Left hindlimb (tissue), 1 donor: Measurements from ENCODE around the gene KIAA0930.

Experiments
- DNase-seq: peaks from one replicate; pipeline ENCODE4 v3.0.0-alpha.2; 2018

The KIAA0930 gene

DNA sequence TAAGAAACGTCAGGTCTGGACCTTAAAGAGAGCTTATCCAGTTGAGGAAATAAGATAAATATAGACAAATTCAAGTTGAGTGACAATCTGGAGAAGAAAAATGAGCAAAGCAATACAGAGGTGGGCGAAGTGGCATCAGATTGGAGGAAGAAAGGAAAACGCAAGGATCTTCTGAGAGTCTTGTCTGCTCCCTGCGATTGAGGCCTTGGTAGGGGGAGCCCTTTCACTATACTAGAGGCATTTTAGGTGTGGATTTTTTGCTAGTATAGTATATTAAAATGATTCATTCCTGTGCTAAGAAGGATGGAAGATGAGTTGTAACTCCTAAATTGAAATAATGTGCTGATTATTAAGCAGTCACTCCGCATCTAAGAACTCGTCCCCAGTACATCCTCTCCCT, 68.9 kb downstream of the KIAA0930 start:
- no peak for DNase-seq

DNA sequence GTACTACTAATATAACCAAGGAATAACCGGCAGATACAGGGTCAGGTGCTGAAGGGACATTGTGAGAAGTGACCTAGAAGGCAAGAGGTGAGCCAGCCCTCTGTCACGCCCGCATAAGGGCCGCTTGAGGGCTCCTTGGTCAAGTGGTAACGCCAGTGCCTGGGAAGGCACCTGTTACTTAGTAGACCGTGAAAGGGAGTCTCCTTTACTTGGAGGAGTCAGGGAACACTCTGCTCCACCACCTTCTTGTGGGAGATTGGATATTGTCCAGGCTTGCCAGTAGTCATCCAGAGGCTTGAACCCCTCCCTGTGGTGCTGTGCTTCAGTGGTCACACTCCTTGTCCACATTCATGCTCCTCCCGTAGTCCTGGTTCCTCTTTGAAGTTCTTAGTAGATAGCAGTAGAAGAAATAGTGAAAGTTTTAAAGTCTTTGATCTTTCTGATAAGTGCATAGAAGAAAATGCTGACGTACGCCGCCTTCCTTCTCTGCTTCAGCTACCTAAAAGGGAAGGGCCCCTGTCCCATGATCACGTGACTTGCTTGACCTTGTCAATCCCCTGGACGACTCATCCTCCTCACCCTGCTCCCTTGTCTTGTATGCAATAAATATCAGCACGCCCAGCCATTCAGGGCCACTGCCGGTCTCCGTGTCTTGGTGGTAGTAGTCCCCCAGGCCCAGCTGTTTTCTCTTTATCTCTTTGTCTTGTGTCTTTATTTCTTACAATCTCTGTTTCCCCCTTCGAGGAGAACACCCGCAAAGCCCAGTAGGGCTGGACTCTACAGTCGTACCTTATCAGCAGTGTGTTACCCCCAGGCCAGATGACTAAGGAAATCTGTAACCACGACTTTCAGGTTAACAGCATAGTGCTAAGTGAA, 70.9 kb downstream of the KIAA0930 start:
- no peak for DNase-seq

DNA sequence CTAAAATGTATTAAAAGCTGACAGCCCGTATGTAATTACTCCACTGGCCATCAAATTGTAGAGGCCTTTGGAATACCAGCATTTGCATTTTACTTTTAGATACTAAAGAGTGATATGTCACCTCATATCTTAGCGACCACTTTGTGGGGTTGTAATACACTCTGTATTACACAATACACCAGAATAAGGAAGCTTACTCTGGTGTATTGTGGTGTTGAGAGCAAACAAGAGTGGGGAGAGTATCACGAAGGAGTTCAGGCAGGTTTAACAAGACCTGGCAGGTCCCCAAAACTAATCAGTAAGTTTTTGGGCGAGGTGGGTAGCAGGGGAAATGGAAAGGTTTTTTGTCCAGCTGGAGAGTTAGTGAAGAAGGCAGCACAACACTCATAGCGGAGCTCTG, 73.8 kb downstream of the KIAA0930 start:
- DNase-seq, result no peak

DNA sequence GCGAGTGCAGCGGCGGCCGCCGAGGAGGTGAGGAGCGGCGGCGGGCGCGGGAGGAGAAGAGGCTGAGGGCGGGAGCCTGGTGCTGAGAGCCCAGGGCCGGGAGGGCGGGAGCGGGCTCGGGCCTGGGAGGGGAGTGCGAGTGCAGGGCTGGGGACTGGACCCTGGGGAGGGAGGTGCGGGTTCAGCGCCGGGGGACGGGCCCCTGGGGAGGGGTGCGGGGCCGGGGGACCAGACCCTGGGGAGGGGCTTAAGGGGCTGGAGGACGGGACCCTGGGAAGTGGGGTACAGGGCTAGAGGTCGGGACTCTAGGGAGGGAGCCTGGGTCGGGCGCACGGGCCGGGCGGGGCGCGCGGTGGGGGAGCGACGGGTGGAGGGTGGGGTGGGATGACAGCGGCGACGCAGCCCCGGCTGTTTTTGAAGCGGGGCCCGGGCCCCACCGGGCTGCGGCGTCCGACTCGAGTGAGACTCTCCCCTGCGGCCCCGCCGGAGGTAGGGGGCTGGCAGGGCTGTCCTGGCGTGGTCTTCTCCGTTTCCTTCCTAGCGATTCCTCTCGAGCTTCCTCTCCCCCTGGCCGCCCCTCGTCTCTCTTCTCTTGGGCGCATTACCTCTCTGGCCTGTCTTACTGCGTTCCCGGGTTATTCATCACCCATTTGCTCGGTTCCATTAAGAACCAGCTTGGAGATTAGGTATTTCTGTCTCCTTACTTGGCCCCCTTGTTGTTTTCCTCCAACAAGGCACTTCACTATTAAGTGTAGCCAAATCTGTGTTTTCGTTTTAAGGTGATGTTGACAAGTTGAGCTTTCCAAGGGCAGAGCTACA, 76.2 kb downstream of the KIAA0930 start:
- peak; percentile 53 for DNase-seq

DNA sequence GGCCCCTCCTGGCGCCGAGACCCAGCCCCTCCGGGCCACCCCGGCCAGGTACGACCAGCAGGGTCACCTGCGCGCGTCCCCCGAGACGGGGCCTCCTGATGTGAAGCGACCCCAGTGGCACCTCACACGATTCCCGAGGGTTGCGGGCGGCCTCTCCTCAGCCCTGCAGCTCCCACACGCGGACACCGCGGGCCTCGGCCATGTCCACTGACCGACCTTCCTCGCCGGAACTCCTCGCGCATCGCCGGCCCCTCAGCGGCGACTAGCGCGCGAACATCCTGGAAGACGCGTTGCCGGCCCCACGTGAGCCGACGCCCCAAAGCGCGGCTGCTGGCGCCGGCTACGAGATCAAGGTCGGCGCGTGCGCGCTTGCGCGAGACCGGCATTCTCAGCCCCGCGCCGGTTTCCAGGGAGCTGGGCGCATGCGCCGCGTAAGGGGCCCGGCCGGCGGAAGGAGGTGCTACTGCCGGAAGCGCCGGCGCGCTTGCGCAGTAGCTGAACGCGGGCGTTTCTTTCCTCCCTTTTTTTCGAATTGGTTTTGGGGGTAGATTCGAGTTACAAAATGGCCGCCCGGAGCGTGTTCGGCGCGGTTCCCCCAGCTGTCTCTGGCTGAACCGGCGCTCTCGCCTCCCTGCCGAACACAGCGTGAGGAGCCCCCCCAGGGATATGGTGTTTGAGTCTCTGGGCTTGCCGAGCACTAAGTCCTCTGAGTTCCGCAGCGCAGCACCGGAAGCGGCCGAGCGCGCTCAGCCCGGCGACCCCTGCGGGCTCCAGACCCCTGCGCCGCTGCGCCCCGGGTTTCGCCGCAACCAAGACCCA, 77.0 kb downstream of the KIAA0930 start, which contains the start of gene NUP50:
Gene NUP50 (plus strand): TSS at position 475 of the 819 bp plus-strand sequence. CDS start 4,253 bp downstream, outside the sequence.
- peak; percentile 95 for DNase-seq

DNA sequence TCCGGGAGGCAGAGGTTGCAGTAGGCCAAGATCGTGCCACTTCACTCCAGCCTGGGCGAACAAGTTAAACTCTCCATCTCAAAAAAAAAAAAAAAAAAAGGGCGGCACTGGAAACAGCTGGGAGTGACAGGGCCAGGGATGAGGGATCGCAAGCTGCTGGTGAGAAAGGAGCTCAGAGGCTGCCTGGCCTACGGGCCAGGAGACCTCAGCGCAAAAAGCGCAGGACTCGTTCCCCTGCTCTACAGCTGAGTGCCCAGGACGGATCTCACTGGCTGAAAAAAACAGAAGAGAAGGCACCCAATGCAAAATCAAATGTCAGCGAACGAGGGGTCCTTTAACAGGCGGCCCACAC, 77.6 kb downstream of the KIAA0930 start:
- DNase-seq, result no peak

DNA sequence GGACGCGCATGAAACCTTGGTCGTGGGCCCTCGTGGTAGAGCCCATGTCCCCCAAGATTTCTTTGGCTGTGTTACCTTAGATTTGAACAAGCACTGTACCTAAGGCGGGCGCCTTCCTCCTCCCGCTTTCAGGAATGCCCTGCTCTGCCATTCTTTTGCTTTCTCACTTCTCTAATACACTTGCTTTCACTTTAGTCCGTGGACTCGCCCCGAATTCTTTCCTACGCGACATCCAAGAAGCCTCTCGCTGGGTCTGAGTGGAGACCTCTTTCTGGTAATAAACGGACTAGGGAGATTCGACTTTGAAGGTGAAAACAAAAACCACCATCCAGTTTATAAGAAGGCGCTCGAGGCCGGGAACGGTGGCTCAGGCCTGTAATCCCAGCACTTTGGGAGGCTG, 78.2 kb downstream of the KIAA0930 start:
- no peak for DNase-seq

DNA sequence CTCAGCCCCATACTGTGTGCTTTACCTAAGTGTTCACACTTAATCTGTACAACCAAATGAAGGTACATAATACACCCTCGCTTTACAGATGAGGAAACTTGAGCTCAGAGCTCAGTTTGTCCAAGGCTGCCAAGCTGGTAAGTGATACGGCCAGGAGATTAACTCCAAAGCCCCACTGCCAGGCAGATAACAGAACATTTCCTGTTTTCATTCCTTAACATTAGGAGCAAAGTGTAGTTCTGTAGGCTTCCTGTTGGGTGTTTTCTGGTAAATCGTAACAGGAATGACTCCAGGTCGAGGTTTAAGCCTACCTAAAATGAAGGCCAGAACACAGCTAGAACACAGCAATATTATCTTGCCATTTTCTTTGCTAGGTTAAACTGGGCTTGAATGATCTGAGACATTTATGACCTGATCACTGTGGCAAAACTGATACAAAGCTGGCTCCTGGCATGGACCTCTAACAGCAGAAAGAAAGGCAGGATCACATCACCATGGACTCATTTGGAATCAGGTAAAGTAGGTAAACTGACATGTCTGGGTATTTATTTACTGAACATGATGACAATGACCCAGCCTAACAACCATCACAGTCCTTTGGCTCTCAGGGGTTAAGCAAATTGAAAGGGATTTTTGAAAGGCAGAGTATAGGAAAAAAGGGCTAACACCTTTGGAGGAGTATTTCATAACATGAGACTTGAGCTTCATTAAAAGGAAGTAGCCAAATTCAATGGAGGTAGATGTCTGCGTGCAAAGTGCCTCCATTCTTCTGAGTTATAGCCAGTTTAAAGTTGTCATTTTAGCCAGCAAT, 80.8 kb downstream of the KIAA0930 start:
- DNase-seq, result no peak

DNA sequence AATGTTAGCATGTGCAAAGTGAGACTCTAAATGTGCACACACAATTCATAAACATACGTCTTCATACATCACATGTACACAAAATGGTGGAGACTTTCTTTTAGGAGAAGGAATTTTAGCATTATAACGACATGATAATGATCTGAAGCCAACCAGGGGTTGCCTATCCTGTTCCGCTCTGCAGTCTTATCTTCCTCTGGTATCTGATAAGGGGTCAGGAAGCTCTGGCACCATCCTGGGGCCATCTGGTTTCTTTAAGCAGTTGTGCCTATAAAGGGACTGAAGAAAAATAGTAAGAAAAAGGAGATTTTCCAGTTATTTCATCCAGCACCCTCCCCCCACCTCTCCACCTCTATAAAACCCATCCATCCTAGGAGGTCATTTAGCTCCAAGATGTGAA, 82.8 kb downstream of the KIAA0930 start:
- DNase-seq, result no peak

DNA sequence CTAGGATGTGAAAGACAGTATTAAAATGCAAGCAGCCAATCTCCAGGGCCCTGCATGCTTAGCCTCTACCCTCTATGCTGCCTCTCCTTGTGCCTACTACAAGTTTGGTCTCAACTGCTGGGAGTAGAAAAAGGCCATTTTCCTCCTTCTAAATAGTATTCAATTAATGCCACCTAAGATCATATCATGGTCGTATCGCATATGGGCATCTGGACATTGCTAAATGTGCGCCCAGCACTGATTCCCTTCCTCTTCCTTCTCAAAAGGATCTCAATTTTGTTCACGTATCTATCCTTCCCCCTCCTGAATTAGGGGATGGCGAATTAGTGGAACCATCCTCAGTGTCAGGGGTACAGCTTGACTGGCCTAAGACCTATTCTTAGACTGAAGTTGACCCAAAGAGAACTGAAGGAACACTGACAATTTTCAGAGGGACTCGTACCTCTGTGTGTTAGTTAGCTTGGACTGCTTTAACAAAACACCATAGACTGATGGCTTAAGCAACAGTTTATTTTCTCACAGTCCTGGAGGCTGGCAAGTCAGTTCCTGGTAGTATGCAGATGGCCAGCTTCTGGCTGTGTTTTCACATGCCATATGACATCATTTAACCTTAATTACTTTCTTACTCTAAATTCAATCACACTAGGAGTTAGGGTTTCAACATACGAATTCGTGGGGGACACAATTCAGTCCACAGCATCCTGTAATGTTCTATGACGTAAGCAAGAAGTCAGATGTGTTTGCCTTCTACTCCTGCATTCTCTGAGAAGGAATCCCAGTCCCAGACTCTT, 85.4 kb downstream of the KIAA0930 start:
- DNase-seq, result no peak

DNA sequence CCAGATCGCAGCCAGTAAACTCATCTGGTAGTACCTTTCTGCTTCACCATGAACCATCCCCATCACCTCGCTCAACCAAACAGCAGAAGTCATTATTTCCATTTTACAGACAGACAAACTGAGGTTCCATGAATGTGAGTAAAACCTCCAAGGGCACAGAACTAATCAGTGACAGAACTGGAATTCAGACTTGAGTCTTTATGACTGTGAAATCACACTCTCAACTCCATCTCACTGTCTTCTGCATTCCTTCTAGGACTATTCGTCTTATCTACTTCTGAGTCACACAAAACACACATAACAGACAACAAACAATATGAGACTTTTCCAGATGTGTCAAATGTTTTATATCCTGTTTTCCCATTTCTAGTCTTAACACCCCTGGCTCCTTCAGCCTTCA, 86.3 kb downstream of the KIAA0930 start:
- DNase-seq, result no peak

DNA sequence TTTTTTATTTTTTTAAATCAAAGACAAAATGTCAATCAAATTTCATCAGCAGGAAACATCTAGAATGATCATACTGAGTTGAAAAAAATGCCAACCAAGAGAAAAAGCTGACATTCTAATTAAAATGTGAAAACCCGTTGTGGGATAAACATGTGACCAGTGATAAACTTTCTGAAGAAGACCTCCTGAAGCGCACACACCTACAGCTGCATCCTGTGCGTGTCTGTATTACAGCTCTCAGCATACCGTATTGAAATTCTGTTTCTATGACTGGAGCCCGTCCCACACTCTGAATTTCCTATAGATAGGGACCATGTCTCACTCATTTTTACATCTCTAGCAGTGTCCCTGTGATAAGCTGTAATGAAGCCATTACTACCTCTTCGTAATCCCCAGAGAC, 89.2 kb downstream of the KIAA0930 start:
- no peak for DNase-seq

DNA sequence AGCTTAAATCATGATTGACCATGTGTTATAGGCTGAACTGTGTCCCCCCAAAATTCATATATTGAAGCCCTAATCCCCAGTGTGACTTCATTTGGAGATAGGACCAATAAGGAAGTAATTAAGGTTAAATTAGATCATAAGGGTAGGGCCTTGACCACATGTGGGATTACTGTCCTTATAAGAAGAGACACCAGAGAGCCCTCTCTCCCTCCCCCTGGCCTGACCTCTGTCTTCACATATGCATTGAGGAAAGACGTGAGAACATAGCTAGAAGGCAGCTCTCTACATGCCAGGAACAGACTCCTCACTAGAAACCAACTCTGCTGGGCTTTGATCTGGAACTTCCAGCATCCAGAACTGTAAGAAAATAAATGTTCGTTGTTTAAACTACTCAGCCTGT, 90.6 kb downstream of the KIAA0930 start:
- no peak for DNase-seq

DNA sequence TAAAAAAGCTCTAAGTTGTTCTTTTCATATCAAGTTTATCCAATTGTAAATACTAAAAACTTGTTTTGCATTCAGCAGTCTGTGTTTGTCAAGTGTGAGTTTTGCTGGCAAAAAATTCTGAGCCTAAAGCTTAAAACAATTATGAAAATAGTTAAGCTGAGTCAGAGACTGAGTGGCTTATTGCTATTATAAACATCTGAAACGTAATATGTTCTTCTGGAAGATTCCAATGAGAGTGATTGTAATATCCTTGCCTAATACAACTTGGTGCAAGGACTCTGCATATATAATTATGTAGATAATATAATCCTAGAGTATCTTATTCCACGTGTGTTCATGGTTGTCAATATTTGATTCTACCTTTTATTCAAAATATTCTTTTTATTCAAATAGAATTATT, 91.0 kb downstream of the KIAA0930 start:
- no peak for DNase-seq

DNA sequence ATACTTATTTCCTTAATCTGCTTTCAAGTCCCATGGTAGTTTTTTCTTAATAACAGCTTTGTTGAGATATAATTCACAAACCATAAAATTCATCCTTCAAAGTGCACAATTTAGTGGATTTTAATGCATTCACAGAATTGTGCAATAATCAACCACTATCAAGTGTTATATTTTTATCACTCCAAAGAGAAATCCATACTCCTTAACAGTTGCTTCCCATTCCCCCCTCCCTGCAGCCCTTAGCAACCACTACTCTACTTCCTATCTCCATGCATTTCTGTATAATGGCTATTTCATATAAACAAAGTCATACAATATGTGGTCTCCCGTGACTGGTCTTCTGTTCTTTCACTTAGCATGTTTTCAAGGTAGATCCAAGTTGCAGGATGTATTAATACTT, 95.8 kb downstream of the KIAA0930 start:
- DNase-seq, result no peak

DNA sequence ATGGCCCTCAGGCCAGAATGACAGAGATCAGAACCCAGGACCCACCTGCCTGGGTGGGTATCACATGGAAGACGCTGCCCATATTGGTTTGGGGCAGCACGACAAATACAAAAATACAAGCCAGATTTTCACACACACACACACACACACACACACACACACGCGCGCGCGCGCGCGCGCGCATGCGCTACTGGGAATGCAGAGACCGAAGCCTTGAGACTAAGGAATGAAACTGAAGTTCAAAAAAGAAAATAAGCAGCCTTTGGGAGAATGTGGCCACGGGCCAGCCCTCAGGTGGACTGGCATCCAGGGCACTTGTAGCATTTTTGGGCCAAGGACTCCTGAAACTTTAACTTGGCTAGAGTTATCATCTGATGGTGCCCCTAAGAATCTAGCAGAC, 98.3 kb downstream of the KIAA0930 start:
- DNase-seq, result no peak
